ENCODE results near the gene GFRA1. TPM values are rescaled to one million over a fixed set of nuclear protein-coding genes. Genes with fewer than 3 reads are reported as not detected.

GFRA1 gene
- polyA plus RNA-seq, 6 donors from 2014 or later = not detected

DNA sequence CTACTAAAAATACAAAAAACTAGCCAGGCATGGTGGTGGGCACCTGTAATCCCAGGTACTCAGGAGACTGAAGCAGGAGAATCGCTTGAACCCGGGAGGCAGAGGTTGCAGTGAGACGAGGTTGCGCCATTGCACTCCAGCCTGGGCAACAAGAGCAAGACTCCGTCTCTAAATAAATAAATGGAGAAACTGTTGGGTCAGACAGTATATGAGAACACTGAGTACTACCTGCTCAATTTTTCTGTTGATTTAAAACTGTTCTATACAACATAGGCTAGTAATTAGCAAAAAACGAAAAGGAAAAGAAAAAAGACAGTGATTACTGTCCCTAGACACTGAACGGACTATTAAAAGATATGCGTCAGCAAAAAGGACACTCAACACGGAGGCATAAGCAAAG lies 26.7 kb downstream of the GFRA1 start:
- H3K27me3 Mint-ChIP-seq = no peaks in the 10 kb centered on the region
- peaks cover 0 to 4% (median 0%) of the 10 kb centered on the region in 7 donors for H3K9me3 Mint-ChIP-seq
- no peaks in the 10 kb centered on the region for H3K36me3 Mint-ChIP-seq
- no peaks in the 10 kb centered on the region for H3K4me1 Mint-ChIP-seq
- no peak overlapping the region for H3K27ac Mint-ChIP-seq
- no peak for DNase-seq
- no peak overlapping the region for H3K4me3 Mint-ChIP-seq
- no peak for ATAC-seq (ENCODE audit: low read depth in 2 of 2)

DNA sequence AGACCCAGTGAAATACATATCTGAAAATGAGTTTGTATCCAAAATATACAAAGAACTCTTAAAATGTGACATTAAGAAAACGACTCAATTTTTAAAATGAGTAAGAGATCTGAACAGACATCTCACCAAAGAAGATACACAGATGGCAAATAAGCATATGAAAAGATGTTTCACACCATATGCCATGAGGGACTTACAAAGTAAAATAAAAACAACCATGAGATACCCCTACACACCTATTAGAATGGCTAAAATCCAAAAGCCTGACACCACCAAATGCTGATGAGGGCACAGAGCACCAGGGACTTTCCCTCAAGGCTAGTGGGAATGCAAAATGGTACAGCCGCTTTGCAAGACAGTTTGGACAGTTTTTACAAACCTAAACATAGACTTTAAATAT lies 27.9 kb downstream of the GFRA1 start:
- H3K4me1 Mint-ChIP-seq = no peaks in the 10 kb centered on the region
- H3K27ac Mint-ChIP-seq = no peak overlapping the region
- H3K4me3 Mint-ChIP-seq = no peak overlapping the region
- ATAC-seq (ENCODE audit: low read depth in 2 of 2) (no peak), DNase-seq (no peak)
- H3K9me3 Mint-ChIP-seq = peaks cover 0 to 4% (median 0%) of the 10 kb centered on the region in 7 donors
- H3K27me3 Mint-ChIP-seq = no peaks in the 10 kb centered on the region
- H3K36me3 Mint-ChIP-seq = no peaks in the 10 kb centered on the region

GRCh38 chr10:116241642-116242410 lies 31.2 kb downstream of the GFRA1 start:
- no peak for DNase-seq
- no peaks in the 10 kb centered on the region for H3K36me3 Mint-ChIP-seq
- H3K27me3 Mint-ChIP-seq = no peaks in the 10 kb centered on the region
- H3K27ac Mint-ChIP-seq = no peak overlapping the region
- peaks cover 0 to 5% (median 0%) of the 10 kb centered on the region in 7 donors for H3K9me3 Mint-ChIP-seq
- ATAC-seq (ENCODE audit: low read depth in 2 of 2) = no peak
- H3K4me3 Mint-ChIP-seq = no peak overlapping the region
- no peaks in the 10 kb centered on the region for H3K4me1 Mint-ChIP-seq

DNA sequence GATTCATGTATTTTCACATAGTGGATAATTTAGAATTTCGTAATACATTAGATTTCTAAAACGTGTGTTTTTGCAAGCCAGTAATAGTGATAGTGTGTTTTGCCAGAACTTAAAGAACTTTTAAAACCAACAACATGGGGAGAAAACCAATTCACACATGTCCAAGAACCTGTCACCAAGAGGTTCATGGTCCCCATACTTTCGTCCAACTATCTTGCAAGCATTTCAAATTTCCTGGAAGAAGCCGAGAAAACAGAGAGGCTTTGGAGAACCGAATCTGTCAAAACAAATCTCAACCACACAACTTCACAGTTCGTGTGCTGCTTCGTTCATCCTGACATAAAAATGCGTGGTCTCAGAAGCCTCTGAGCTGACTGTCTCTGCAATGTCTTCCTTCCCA lies 31.9 kb downstream of the GFRA1 start:
- Mint-ChIP-seq H3K27me3 (no peaks in the 10 kb centered on the region), H3K4me1 (no peaks in the 10 kb centered on the region), H3K36me3 (no peaks in the 10 kb centered on the region), H3K27ac (no peak overlapping the region), H3K4me3 (no peak overlapping the region), H3K9me3 (peaks cover 0 to 5% (median 0%) of the 10 kb centered on the region in 7 donors)
- no peak for DNase-seq
- no peak for ATAC-seq (ENCODE audit: low read depth in 2 of 2)

DNA sequence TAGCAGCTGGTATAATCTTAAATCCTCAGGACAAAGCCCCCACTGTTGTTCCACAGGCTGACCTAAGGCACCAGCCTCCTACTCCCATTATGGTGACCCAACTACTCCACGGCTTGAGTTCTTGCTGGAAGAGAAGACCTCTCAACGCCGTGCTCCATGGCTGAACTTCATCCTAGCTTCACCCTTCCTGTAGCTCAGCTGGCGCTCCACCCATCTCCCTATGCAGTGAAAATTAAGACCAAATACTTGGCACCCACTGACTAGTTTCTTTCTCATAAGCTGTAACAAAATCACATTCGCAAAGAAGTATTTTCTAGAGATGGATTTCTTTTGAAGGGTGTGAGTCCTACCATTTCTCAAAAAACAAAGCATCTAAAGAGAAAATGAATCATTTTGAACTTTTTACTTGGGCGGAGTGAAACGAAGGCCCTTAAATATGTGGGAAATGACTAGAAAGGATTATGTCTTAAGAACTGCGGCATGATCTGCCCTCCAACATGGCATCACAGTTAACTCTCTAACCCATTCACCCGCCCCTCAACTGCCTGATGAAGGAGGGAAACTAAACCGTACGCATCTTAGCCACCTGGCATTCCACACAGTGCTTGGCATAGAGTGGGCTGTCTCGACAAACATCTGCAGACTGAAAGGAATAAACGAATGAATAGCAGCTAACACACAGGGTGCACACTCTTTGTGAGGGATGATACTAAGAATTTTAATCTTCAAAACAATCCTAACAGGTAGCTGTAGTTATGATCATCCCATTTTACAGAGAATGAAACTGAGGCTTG lies 32.7 kb downstream of the GFRA1 start:
- H3K4me3 Mint-ChIP-seq = no peak overlapping the region
- H3K27ac Mint-ChIP-seq = no peak overlapping the region
- no peaks in the 10 kb centered on the region for H3K4me1 Mint-ChIP-seq
- no peaks in the 10 kb centered on the region for H3K36me3 Mint-ChIP-seq
- H3K9me3 Mint-ChIP-seq = peaks cover 0 to 5% (median 0%) of the 10 kb centered on the region in 7 donors
- DNase-seq (no peak), ATAC-seq (ENCODE audit: low read depth in 2 of 2) (no peak)
- no peaks in the 10 kb centered on the region for H3K27me3 Mint-ChIP-seq

DNA sequence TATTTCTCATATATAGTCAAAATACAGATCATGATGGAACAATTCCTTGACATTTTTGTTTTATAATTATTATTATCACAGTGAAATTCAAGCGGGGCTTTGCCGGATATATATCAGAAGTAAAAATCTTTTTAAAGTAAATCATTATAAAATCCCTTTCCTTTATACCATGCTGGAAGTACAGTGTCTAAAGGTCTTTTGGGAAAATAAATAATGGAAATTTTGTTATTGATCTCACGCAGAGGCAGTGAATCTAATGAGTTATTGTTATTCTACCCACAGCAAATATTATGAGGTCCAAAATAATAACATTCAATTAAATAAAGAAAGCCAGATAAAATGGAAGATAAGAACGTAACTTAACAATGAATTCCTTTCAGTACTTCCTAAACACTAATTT lies 33.8 kb downstream of the GFRA1 start:
- no peaks in the 10 kb centered on the region for H3K36me3 Mint-ChIP-seq
- DNase-seq (no peak), ATAC-seq (ENCODE audit: low read depth in 2 of 2) (no peak)
- peaks cover 0 to 5% (median 0%) of the 10 kb centered on the region in 7 donors for H3K9me3 Mint-ChIP-seq
- H3K4me1 Mint-ChIP-seq = no peaks in the 10 kb centered on the region
- H3K4me3 Mint-ChIP-seq = no peak overlapping the region
- no peaks in the 10 kb centered on the region for H3K27me3 Mint-ChIP-seq
- H3K27ac Mint-ChIP-seq = no peak overlapping the region

- H3K4me3 Mint-ChIP-seq = no peak overlapping the region
- no peak overlapping the region for H3K27ac Mint-ChIP-seq
- no peaks in the 10 kb centered on the region for H3K36me3 Mint-ChIP-seq
- no peak for DNase-seq
- no peak for ATAC-seq (ENCODE audit: low read depth in 2 of 2)
- no peaks in the 10 kb centered on the region for H3K27me3 Mint-ChIP-seq
- H3K9me3 Mint-ChIP-seq = peaks cover 0 to 12% (median 2%) of the 10 kb centered on the region in 7 donors
- H3K4me1 Mint-ChIP-seq = no peaks in the 10 kb centered on the region
These were observed 35.0 kb downstream of the GFRA1 start for GRCh38 chr10:116237970-116238369.

- no peak for ATAC-seq (ENCODE audit: low read depth in 2 of 2)
- H3K36me3 Mint-ChIP-seq = no peaks in the 10 kb centered on the region
- DNase-seq = no peak
- H3K27me3 Mint-ChIP-seq = no peaks in the 10 kb centered on the region
- no peaks in the 10 kb centered on the region for H3K4me1 Mint-ChIP-seq
- H3K4me3 Mint-ChIP-seq = no peak overlapping the region
- peaks cover 0 to 12% (median 2%) of the 10 kb centered on the region in 7 donors for H3K9me3 Mint-ChIP-seq
- H3K27ac Mint-ChIP-seq = peak overlapping the region in 1 of 6 donors; percentile 3
These were observed 35.7 kb downstream of the GFRA1 start for GRCh38 chr10:116237260-116237659.

DNA sequence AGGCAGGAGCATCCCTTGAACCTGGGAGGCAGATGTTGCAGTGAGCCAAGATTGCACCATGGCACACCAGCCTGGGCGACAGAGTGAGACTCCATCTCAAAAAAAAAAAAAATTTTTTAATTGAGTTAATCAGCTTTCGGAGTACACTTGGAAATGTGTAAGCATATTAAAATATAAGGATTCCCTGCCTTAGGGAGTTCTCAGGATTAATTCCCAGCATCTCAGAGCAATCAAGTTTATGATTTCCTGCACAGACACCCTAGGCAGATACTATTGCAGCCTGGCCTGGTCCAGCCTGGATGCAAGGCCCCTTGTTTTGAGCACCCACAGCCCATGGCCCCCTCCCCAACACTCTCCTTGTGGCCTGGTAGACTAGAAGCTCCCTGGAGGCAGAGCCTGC lies 39.8 kb downstream of the GFRA1 start:
- no peaks in the 10 kb centered on the region for H3K27me3 Mint-ChIP-seq
- ATAC-seq (ENCODE audit: low read depth in 2 of 2) (no peak), DNase-seq (no peak)
- H3K9me3 Mint-ChIP-seq = peaks cover 0 to 11% (median 4%) of the 10 kb centered on the region in 7 donors
- H3K36me3 Mint-ChIP-seq = no peaks in the 10 kb centered on the region
- H3K27ac Mint-ChIP-seq = no peak overlapping the region
- H3K4me1 Mint-ChIP-seq = no peaks in the 10 kb centered on the region
- no peak overlapping the region for H3K4me3 Mint-ChIP-seq

DNA sequence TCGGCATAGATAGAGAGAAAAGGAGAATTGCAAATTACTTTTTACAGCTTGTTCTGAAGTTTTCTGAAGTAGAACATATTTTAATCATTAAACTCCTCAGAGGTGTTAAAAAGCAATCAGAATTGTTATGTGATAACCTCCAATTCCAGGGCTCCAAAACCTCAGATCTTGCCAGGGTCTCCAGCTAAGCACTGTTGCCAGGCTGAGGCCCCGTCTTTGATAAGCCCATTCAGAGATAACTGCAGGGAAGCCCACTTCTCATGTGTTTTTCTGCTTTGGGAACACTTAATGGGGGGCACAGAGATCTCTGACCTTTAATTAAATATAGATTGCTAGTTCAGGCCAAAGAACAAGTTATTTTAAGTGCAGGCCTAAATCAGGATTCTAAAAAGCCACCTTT lies 40.4 kb downstream of the GFRA1 start:
- H3K36me3 Mint-ChIP-seq = no peaks in the 10 kb centered on the region
- H3K9me3 Mint-ChIP-seq = peaks cover 0 to 9% (median 4%) of the 10 kb centered on the region in 7 donors
- no peak overlapping the region for H3K27ac Mint-ChIP-seq
- H3K27me3 Mint-ChIP-seq = no peaks in the 10 kb centered on the region
- H3K4me1 Mint-ChIP-seq = no peaks in the 10 kb centered on the region
- H3K4me3 Mint-ChIP-seq = no peak overlapping the region
- DNase-seq (no peak), ATAC-seq (ENCODE audit: low read depth in 2 of 2) (no peak)

- Mint-ChIP-seq H3K27me3 (no peaks in the 10 kb centered on the region), H3K9me3 (peaks cover 0 to 5% (median 0%) of the 10 kb centered on the region in 7 donors), H3K36me3 (no peaks in the 10 kb centered on the region), H3K4me3 (no peak overlapping the region), H3K4me1 (no peaks in the 10 kb centered on the region), H3K27ac (no peak overlapping the region)
- ATAC-seq (ENCODE audit: low read depth in 2 of 2) (no peak), DNase-seq (no peak)
These were observed 46.2 kb downstream of the GFRA1 start for GRCh38 chr10:116226766-116227165.

DNA sequence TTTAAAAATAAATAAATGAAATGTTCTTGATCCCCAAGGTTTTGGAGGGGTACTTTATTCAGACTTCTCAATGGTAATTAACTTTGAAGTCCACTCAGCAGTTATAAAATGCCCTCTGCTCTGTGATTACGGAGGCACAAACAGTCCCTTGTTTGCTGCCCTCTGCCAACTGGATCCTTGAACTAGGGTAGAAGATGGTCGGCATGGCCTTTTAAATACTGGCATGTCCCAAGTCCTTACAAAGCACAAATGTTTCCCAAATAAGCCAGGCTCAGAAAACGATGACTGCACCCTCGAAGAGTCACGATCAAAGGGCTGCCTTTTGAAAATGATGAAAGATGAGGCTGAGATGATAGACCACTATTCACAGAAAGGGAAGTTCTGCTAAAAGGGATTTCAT lies 47.0 kb downstream of the GFRA1 start:
- peaks cover 0 to 5% (median 0%) of the 10 kb centered on the region in 7 donors for H3K9me3 Mint-ChIP-seq
- H3K4me3 Mint-ChIP-seq = no peak overlapping the region
- no peaks in the 10 kb centered on the region for H3K27me3 Mint-ChIP-seq
- no peaks in the 10 kb centered on the region for H3K36me3 Mint-ChIP-seq
- no peak overlapping the region for H3K27ac Mint-ChIP-seq
- DNase-seq = no peak
- H3K4me1 Mint-ChIP-seq = no peaks in the 10 kb centered on the region
- no peak for ATAC-seq (ENCODE audit: low read depth in 2 of 2)

DNA sequence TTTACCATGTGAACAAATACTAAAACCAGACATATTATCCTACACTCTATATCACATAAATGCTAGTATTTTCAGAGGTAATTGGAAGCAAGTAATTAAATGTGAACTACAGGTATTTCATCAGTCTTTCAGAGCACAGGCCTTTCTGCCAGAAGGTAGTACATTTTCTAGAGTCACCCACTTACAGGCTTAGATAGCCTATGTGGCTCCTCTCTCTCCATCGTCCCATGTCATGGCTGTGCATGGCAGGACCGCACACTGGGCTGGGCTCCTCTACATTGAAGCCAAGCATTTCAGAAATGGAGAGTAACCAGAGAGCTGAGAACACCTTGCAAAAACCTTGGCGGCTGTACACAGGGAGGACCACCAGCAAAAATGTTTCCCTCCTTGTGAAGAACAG lies 49.7 kb downstream of the GFRA1 start:
- no peaks in the 10 kb centered on the region for H3K4me1 Mint-ChIP-seq
- H3K4me3 Mint-ChIP-seq = no peak overlapping the region
- H3K27me3 Mint-ChIP-seq = no peaks in the 10 kb centered on the region
- DNase-seq (no peak), ATAC-seq (ENCODE audit: low read depth in 2 of 2) (no peak)
- no peak overlapping the region for H3K27ac Mint-ChIP-seq
- no peaks in the 10 kb centered on the region for H3K36me3 Mint-ChIP-seq
- H3K9me3 Mint-ChIP-seq = peaks cover 0 to 5% (median 0%) of the 10 kb centered on the region in 7 donors

GRCh38 chr10:116221053-116221452 lies 52.0 kb downstream of the GFRA1 start:
- Mint-ChIP-seq H3K4me1 (no peaks in the 10 kb centered on the region), H3K27ac (no peak overlapping the region), H3K36me3 (no peaks in the 10 kb centered on the region), H3K4me3 (no peak overlapping the region), H3K27me3 (no peaks in the 10 kb centered on the region), H3K9me3 (no peaks in the 10 kb centered on the region)
- DNase-seq (no peak), ATAC-seq (ENCODE audit: low read depth in 2 of 2) (no peak)

Measured in naive B cell (primary cell).